ENCODE measurements around the gene YWHAQ.

YWHAQ gene

DNA sequence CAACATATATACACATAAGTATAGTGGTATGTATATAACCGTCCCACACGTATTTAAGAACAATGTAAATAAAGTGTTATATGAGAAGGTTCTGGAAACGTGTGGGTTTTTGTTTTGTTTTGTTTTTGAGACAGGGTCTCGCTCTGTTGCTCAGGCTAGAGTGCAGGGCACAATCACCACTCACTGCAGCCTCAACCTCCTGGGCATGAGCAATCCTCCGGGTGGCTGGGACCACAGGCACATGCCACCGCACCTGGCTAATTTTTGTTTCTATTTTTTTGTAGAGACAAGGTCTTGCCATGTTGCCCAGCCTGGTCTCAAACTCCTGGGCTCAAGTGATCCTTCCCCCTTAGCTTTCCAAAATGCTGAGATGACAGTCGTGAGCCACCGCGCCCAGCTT, 81.4 kb downstream of the YWHAQ start:
- DNase-seq: no peak

DNA sequence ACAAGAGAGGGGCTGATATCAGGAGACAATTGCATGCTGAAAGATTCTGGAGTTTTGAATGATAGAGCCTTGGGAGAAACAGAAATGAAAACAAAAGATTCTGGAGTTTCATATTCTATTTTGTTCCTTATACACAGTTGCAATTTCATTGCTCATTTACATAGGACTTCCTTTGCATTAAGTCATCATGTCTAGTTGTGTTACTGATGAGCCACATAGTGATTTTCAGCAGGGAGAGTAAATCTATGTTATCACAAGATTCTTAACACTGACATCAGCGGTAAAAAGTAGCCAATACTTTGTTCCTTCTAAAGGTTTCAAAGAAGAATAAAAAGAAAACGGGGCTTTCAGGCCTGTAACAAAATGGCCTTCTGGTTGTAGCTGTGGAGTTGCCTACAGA, 82.3 kb downstream of the YWHAQ start:
- DNase-seq: no peak

DNA sequence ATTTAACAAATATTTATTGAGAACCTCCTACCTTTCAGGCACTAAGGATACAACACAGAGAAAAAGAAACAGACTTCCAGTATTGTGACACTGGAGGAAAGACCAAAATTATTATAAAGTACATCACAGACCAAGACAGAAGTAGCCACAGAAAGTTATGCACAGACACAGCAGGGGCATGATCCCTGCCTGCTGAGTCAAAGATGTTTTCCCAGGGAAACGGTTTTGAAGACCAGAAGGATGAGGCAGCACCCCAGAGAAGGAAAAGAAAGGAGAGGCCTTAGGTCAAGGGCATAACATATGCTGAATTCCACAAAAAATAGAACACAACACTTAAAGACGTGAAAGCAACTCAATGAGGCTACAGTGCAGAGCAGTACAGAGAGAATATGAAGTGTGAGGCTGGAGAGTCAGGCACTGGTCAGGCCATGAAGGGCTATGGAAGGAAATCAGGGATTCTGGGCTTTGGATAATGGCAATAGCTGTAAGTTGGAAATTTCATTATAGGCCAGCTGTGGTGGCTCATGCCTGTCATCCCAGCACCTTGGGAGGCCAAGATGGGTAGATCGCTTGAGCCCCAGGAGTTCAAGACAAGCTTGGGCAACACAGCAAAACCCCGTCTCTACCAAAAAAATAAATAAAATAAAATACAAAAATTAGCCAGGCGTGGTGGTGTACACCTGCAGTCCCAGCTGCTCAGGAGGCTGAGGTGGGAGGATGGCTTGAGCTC, 83.4 kb downstream of the YWHAQ start:
- no peak for DNase-seq

DNA sequence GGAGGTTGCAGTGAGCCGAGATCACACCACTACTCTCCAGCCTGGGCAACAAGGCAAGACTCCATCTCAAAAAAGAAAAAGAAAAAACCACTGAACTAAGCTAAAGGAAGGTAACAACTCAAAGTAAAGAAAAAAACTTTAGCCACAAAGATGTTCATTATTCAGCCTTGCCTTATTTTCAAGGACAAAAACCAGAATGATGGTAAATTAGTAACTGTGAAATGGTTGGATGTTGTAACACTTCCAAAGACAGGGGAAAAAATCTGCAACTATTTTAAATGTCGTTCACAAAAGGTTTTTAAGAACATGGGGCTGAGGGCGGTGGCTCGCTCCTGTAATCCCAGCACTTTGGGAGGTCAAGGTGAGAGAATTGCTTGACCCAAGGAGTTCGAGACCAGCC, 85.3 kb downstream of the YWHAQ start:
- no peak for DNase-seq

DNA sequence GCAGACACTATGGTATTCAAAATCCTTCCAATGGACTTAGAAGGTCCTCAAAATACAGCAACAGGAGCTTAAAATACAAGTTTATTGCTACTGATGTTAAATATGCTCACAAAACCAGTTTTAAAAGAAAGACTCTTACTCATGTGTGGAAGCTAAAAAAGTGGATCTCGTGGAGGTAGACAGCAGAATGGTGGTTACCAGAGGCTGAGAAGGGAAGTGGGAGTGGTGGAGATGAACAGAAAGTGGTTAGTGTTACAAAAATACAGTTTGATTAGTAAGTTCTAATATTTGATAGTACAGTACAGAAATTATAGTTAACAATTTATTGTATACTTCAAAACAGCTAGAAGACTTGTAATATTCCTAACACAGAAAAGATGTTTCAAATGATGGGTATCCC, 87.2 kb downstream of the YWHAQ start:
- DNase-seq: no peak

DNA sequence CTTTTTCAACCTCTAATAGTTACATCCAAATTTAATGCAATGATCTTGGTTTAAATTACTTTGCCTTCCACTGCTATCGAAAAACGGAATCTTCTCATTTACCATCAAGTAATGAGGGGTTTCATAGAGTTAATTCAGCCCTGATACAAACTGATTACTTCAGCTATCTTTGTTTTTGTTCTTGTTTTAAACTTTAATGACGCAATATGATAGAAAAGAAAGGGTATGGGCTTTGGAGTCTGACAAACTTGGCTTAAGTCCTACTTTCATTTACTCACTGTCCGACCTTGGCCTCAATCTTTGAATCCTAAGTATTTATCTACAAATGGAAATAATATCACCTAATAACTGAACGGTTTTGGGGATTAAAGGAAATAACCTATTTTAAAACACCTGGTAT, 91.3 kb downstream of the YWHAQ start:
- no peak for DNase-seq

DNA sequence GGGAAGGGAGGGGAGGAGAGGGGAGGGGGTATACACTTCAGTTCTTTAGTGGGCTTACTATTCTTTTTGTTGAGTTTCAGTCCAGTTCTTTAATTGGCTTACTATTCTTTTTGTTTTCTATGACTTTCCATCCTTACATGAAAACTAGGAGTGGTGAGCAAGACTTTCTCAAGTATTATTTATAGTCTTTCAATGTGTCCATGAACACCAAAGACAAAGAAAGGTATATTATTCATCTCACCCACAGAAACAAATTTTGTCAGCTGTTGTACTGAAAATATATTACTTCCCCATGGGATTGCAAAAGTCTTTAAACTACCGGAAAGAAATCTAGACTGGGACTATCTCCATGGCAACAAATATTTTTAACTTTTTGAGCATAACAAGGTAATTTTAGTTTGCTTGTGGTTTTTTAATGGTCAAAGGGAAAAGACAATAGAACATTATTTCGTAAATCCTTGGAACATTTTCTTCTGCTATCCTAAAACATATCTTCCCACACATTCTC, 92.7 kb downstream of the YWHAQ start:
- no peak for DNase-seq

DNA sequence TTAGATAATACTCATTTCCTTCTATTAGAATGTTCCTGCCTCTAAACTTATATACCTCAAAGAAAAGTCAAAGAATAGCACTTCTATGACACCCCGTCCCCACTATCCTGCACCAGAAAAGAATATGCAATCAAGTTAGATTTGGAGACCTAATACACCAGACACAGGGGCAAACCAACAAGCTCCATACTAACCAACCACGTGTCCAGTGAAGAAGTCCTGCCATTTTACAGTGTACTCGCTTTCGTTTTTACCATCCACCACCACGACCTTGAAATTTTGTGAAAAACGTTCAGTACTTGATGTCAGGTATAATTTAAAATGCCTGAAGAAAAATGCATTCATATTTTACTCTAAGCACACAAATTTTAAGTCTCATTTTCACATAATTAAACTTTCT, 94.3 kb downstream of the YWHAQ start:
- no peak for DNase-seq

DNA sequence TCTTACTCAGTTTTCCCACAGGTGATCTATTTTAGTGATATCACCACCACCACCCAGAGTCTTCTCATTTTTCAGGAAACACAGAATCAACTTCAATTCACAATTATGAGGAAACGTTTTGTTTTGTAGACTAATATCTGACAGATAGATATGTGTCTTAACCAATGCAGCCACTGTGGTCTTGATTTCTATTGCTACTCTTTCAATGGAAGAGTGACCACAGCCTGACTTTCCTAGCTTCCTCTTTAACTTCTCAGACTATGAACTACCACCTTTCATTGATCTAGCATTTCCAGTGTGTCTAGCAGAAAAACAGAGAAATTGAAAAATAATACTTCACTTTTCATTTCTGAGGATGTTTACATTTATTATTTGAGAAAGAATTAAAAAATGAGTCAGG, 95.6 kb downstream of the YWHAQ start:
- no peak for DNase-seq
